A549 (cell line): ENCODE results near the gene CSF3R. TPM values are rescaled to one million over a fixed set of nuclear protein-coding genes. Genes with fewer than 3 reads are reported as not detected.
A peak's percentile ranks its signal among the peaks of the same experiment; 100 is the strongest.

Experiments
- ATAC-seq, 2 experiments: fragments of 200-7000 bp in 1 of 2; fragments of >200 bp in 1 of 2; cut with Nextera tagmentation in 1 of 2; cut with Tn5 transposase in 1 of 2; 3 replicates each; pipeline versions ENCODE4 v1.8.0 to v1.9.1; 2018 to 2020; ENCODE audit warnings: mild to moderate bottlenecking in 1 of 2, moderate library complexity in 1 of 2
- CTCF ChIA-PET: fragments of 300-600 bp; sonication (Branson Sonifier 250); formaldehyde crosslinking; extraction: SDS; loops from one replicate; lab custom pipeline; 2021; ENCODE audit warnings: antibody characterized with exemption, inconsistent platforms; lab: Yijun Ruan, JAX
- POLR2A ChIA-PET: fragments of 350-600 bp; formaldehyde crosslinking; extraction: SDS; loops from one replicate; lab custom pipeline; 2021; ENCODE audit warnings: antibody characterized with exemption, inconsistent platforms; lab: Yijun Ruan, JAX
- DNase-seq, 2 experiments: peaks; one replicate each; pipeline versions ENCODE4 v3.0.0 to v3.0.0-alpha.2; 2011 to 2016; ENCODE audit warnings: low read depth in 1 of 2, low spot score in 1 of 2
- FAIRE-seq: peaks from 2 replicates; lab custom pipeline; 2011; peaks lifted over from hg19 to GRCh38; lab: Jason Lieb, UNC
- H3K27ac ChIP-seq, 2 experiments: fragments of >200 bp; sonication (Bioruptor Twin); formaldehyde crosslinking; 3 replicates each; pipeline ENCODE4 v1.5.1; 2016 to 2017
- H3K4me1 ChIP-seq: fragments of >200 bp; sonication (Bioruptor Twin); formaldehyde crosslinking; 3 replicates; pipeline ENCODE4 v1.6.1; 2016
- H3K4me2 ChIP-seq: fragments of >200 bp; sonication (Bioruptor Twin); formaldehyde crosslinking; 3 replicates; pipeline ENCODE4 v1.6.1; 2016
- H3K4me3 ChIP-seq: fragments of >200 bp; sonication (Bioruptor Twin); formaldehyde crosslinking; 3 replicates; pipeline ENCODE4 v1.5.1; 2016
- H3K9me3 ChIP-seq: fragments of >200 bp; sonication (Bioruptor Twin); formaldehyde crosslinking; 3 replicates; pipeline ENCODE4 v1.6.1; 2016
- BHLHE40 ChIP-seq: IDR thresholded peaks from 2 replicates; pipeline ENCODE4 v1.6.1; 2012; ENCODE audit warnings: low read depth, low read length, inconsistent platforms
- CEBPB ChIP-seq, 2 experiments: fragments of >200 bp in 1 of 2; sonication (Bioruptor Twin) in 1 of 2; formaldehyde crosslinking in 1 of 2; IDR thresholded peaks; 2 replicates each; pipeline ENCODE4 v1.6.1; 2012 to 2016
- CHD4 ChIP-seq: fragments of 200-600 bp; sonication (generic); IDR thresholded peaks from 2 replicates; pipeline ENCODE4 v1.6.1; 2016; ENCODE audit warnings: antibody characterized with exemption, mild to moderate bottlenecking, borderline replicate concordance
- EHF ChIP-seq: fragments of 250-450 bp; sonication (Bioruptor Pico); IDR thresholded peaks from 2 replicates; pipeline ENCODE4 v1.5.0; 2020; ENCODE audit warnings: mild to moderate bottlenecking
- EP300 ChIP-seq, 2 experiments: fragments of >200 bp; sonication (Bioruptor Twin); formaldehyde crosslinking; IDR thresholded peaks; 2 replicates in 1 of 2; 3 replicates in 1 of 2; pipeline ENCODE4 v1.6.1; 2016 to 2017
- FOSL2 ChIP-seq, 2 experiments: fragments of 450-650 bp in 1 of 2; fragments of >200 bp in 1 of 2; sonication (Bioruptor Twin) in 1 of 2; formaldehyde crosslinking; IDR thresholded peaks; 2 replicates each; pipeline versions ENCODE4 v1.5.0 to v1.6.1; 2016 to 2020; ENCODE audit warnings: mild to moderate bottlenecking in 1 of 2, moderate library complexity in 1 of 2
- GATA3 ChIP-seq: IDR thresholded peaks from 2 replicates; pipeline ENCODE4 v1.6.1; 2012; ENCODE audit warnings: borderline replicate concordance
- HES2 ChIP-seq: fragments of >200 bp; sonication (Bioruptor Twin); formaldehyde crosslinking; IDR thresholded peaks from 2 replicates; pipeline ENCODE4 v1.6.1; 2016
- HEYL ChIP-seq: fragments of 250-450 bp; sonication (Bioruptor Pico); IDR thresholded peaks from 2 replicates; pipeline ENCODE4 v1.8.0; 2021; ENCODE audit warnings: mild to moderate bottlenecking, moderate library complexity
- HMGXB4 ChIP-seq: fragments of 250-450 bp; sonication (Bioruptor Pico); IDR thresholded peaks from 2 replicates; pipeline ENCODE4 v1.5.0; 2021; ENCODE audit warnings: mild to moderate bottlenecking, moderate library complexity, borderline replicate concordance
- JUNB ChIP-seq: fragments of >200 bp; sonication (Bioruptor Twin); formaldehyde crosslinking; IDR thresholded peaks from 2 replicates; pipeline ENCODE4 v1.6.1; 2016
- KDM1A ChIP-seq: fragments of 200-600 bp; sonication (generic); IDR thresholded peaks from 2 replicates; pipeline ENCODE4 v1.6.1; 2016; ENCODE audit warnings: low read depth, mild to moderate bottlenecking
- KDM5A ChIP-seq: fragments of 200-600 bp; sonication (generic); IDR thresholded peaks from 2 replicates; pipeline ENCODE4 v1.6.1; 2016; ENCODE audit warnings: antibody characterized with exemption, mild to moderate bottlenecking
- MAFK ChIP-seq: fragments of 450-650 bp; IDR thresholded peaks from 2 replicates; pipeline ENCODE4 v1.6.1; 2014; ENCODE audit not compliant: partially characterized antibody
- MAZ ChIP-seq: fragments of 150-350 bp; IDR thresholded peaks from 2 replicates; pipeline ENCODE4 v1.6.1; 2014; ENCODE audit warnings: antibody characterized with exemption, low read depth, low read length, borderline replicate concordance
- MYC ChIP-seq: IDR thresholded peaks from 2 replicates; pipeline ENCODE4 v1.6.1; 2012; ENCODE audit warnings: mild to moderate bottlenecking, inconsistent platforms, low read length, improper control_type of control experiment, borderline replicate concordance
- NFE2L2 ChIP-seq: fragments of 150-350 bp; conservative IDR thresholded peaks from 2 replicates; pipeline ENCODE4 v1.6.1; 2014; ENCODE audit warnings: low read length
- NPAS2 ChIP-seq: fragments of 250-450 bp; sonication (Bioruptor Pico); IDR thresholded peaks from 2 replicates; pipeline ENCODE4 v1.8.0; 2022; ENCODE audit warnings: mild to moderate bottlenecking, moderate library complexity, borderline replicate concordance
- NR3C1 ChIP-seq: fragments of >200 bp; sonication (Bioruptor Twin); formaldehyde crosslinking; IDR thresholded peaks from 3 replicates; pipeline ENCODE4 v1.6.1; 2017
- PHF8 ChIP-seq: fragments of 200-600 bp; sonication (generic); IDR thresholded peaks from 2 replicates; pipeline ENCODE4 v1.6.1; 2016; ENCODE audit warnings: low read depth, mild to moderate bottlenecking, antibody characterized with exemption, moderate library complexity, borderline replicate concordance
- POLR2AphosphoS2 ChIP-seq: conservative IDR thresholded peaks from 2 replicates; pipeline ENCODE4 v1.6.1; 2012; ENCODE audit warnings: low read length, improper control_type of control experiment, inconsistent platforms
- RCOR1 ChIP-seq: fragments of 150-350 bp; IDR thresholded peaks from 2 replicates; pipeline ENCODE4 v1.6.1; 2014; ENCODE audit warnings: antibody characterized with exemption, low read length, low read depth
- RFX5 ChIP-seq: fragments of 450-650 bp; IDR thresholded peaks from 2 replicates; pipeline ENCODE4 v1.7.1; 2014; ENCODE audit warnings: antibody characterized with exemption, mild to moderate bottlenecking, moderate library complexity
- SMC3 ChIP-seq: fragments of >200 bp; sonication (Bioruptor Twin); formaldehyde crosslinking; IDR thresholded peaks from 3 replicates; pipeline ENCODE4 v1.6.1; 2018; ENCODE audit warnings: inconsistent platforms
- TFCP2L1 ChIP-seq: fragments of 250-450 bp; sonication (Bioruptor Pico); IDR thresholded peaks from 2 replicates; pipeline ENCODE4 v1.5.0; 2021; ENCODE audit warnings: mild to moderate bottlenecking
- TP53 ChIP-seq: fragments of 250-450 bp; sonication (Bioruptor Pico); IDR thresholded peaks from 2 replicates; pipeline ENCODE4 v1.5.0; 2021; ENCODE audit warnings: mild to moderate bottlenecking, moderate library complexity
- USF2 ChIP-seq: fragments of 450-650 bp; IDR thresholded peaks from 2 replicates; pipeline ENCODE4 v1.6.1; 2014; ENCODE audit warnings: antibody characterized with exemption
- ZC3H11A ChIP-seq: fragments of 450-650 bp; IDR thresholded peaks from 2 replicates; pipeline ENCODE4 v1.6.1; 2014; ENCODE audit warnings: antibody characterized with exemption, mild to moderate bottlenecking
- WGBS: methylation state at CpG from one replicate; pipeline ENCODE4 v1.1.6; 2017; ENCODE audit errors: missing lambda C conversion rate; 5-methylcytosine and 5-hydroxymethylcytosine counted together
- polyA plus RNA-seq, 4 experiments: library from polyadenylated mRNA; depleted of rRNA in 3 of 4; stranded (reverse); fragments of >200 nt; fragmentation: RNase III in 1 of 4; extraction: RNeasy Plus Mini Kit Qiagen cat#74134 plus additional on column Dnase treatment in 1 of 4; gene quantifications; 2 replicates in 3 of 4; 3 replicates in 1 of 4; pipeline ENCODE4 v1.2.3, GENCODE V29; 2011 to 2017

CSF3R gene
- polyA plus RNA-seq, 2 of the 4 experiments (the other 2 are of a cell fraction) = not detected

- peaks cover 13% of the 10 kb centered on the region for H3K4me1 ChIP-seq
- FAIRE-seq = no peak
- 48% methylated on average over 2 of the region's 2 CpGs for WGBS
- POLR2A ChIA-PET = no interaction called here
- no peaks in the 10 kb centered on the region for H3K9me3 ChIP-seq
- ATAC-seq = no peak
- H3K4me3 ChIP-seq = no peak overlapping the region
- no peak for DNase-seq
- TF ChIP-seq RFX5 = no peak
- no peak for TF ChIP-seq EHF (CRISPR knock-in tag)
- TF ChIP-seq CHD4 = no peak
- TF ChIP-seq CEBPB (IDR thresholded peaks at IDR 0.05) = no peak
- no peak for TF ChIP-seq TP53
- no peak for TF ChIP-seq MAZ
- no peak for TF ChIP-seq NPAS2 (CRISPR knock-in tag)
- TF ChIP-seq NFE2L2 = no peak
- no peak for TF ChIP-seq RCOR1
- TF ChIP-seq TFCP2L1 = no peak
- TF ChIP-seq KDM5A = no peak
- TF ChIP-seq JUNB = no peak
- no peak for TF ChIP-seq KDM1A
- TF ChIP-seq HEYL = no peak
- no peak for TF ChIP-seq PHF8
- CTCF ChIA-PET = no interaction called here
- H3K4me2 ChIP-seq = no peak overlapping the region
- no peak overlapping the region for H3K27ac ChIP-seq
Observed at GRCh38 chr1:36469163-36469562, 13.6 kb downstream of the CSF3R start.

GRCh38 chr1:36467700-36468455 lies 14.8 kb downstream of the CSF3R start:
- DNase-seq (no peak), FAIRE-seq (no peak), ATAC-seq (no peak)
- WGBS = 92% methylated on average over 10 of the region's 10 CpGs
- peaks cover 13% of the 10 kb centered on the region for H3K4me1 ChIP-seq
- ChIA-PET POLR2A (no interaction called here), CTCF (no interaction called here)
- no peak overlapping the region for H3K4me2 ChIP-seq
- H3K4me3 ChIP-seq = no peak overlapping the region
- peak overlapping the region in 1 of 2 experiments; percentile 24; a peak in 1 of 6 replicates for H3K27ac ChIP-seq
- TF ChIP-seq POLR2AphosphoS2 = no peak
- TF ChIP-seq MAFK = no peak
- no peak for TF ChIP-seq NFE2L2
- TF ChIP-seq NR3C1 = no peak
- TF ChIP-seq GATA3 = no peak
- H3K9me3 ChIP-seq = no peaks in the 10 kb centered on the region

- POLR2A ChIA-PET = no interaction called here
- no peak for TF ChIP-seq FOSL2 (IDR thresholded peaks at IDR 0.05)
- TF ChIP-seq FOSL2 (CRISPR knock-in tag; IDR thresholded peaks at IDR 0.05) = no peak
- no peak for TF ChIP-seq BHLHE40
- TF ChIP-seq PHF8 = no peak
- no peak for TF ChIP-seq HES2
- TF ChIP-seq SMC3 = no peak
- no peak for TF ChIP-seq TP53
- TF ChIP-seq USF2 = no peak
- TF ChIP-seq MYC = no peak
- no peak for TF ChIP-seq MAZ
- no peak for TF ChIP-seq EP300 (IDR thresholded peaks at IDR 0.05)
- no peak for TF ChIP-seq ZC3H11A
- no peak for TF ChIP-seq HMGXB4
Observed at GRCh38 chr1:36467027-36467410, 15.7 kb downstream of the CSF3R start.

More at GRCh38 chr1:36467027-36467410, 15.7 kb downstream of the CSF3R start:
- Histone ChIP-seq H3K4me3 (no peak overlapping the region), H3K27ac (no peak overlapping the region), H3K4me2 (no peak overlapping the region), H3K9me3 (no peaks in the 10 kb centered on the region), H3K4me1 (peaks cover 19% of the 10 kb centered on the region)
- FAIRE-seq (no peak), ATAC-seq (no peak), DNase-seq (no peak)
- CTCF ChIA-PET = interaction anchor here (1.0 kb wide), 1 partner anchor 8 kb away, joined by 4 read pairs; no protein-coding TSS in a partner anchor
- 92% methylated on average over 4 of the region's 4 CpGs for WGBS
